Suprapubic skin (tissue), 4 donors: Measurements from ENCODE around the gene CWC27. TPM values are rescaled to one million over a fixed set of nuclear protein-coding genes. Genes with fewer than 3 reads are reported as not detected.

Source experiments
- DNase-seq, 2 donors: peaks; one replicate each; pipeline ENCODE4 v3.0.0-alpha.2; 2019; ENCODE audit warnings: low spot score in 2 of 2
- H3K27ac ChIP-seq: fragments of 200-600 bp; sonication (generic); one replicate; pipeline ENCODE4 v1.5.1; 2019
- H3K27me3 ChIP-seq: fragments of 200-600 bp; sonication (generic); one replicate; pipeline ENCODE4 v1.5.1; 2019
- H3K36me3 ChIP-seq: fragments of 200-600 bp; sonication (generic); one replicate; pipeline ENCODE4 v1.5.1; 2019
- H3K4me1 ChIP-seq: fragments of 200-600 bp; sonication (generic); one replicate; pipeline ENCODE4 v1.5.1; 2019
- H3K4me3 ChIP-seq: fragments of 200-600 bp; sonication (generic); one replicate; pipeline ENCODE4 v1.5.1; 2019; ENCODE audit warnings: mild to moderate bottlenecking
- H3K9me3 ChIP-seq: fragments of 200-600 bp; sonication (generic); one replicate; pipeline ENCODE4 v1.5.1; 2019
- EP300 ChIP-seq: sonication (generic); formaldehyde crosslinking; IDR thresholded peaks from one replicate; pipeline ENCODE4 v1.6.1; 2017; ENCODE audit warnings: antibody characterized with exemption
- POLR2A ChIP-seq, 2 donors: fragments of 450-650 bp; IDR thresholded peaks; one replicate each; pipeline ENCODE4 v1.6.1; 2017; ENCODE audit warnings: antibody characterized with exemption in 2 of 2, mild to moderate bottlenecking in 2 of 2, moderate library complexity in 2 of 2
- POLR2AphosphoS5 ChIP-seq, 3 donors: sonication (generic); formaldehyde crosslinking; IDR thresholded peaks; one replicate each; pipeline ENCODE4 v1.6.1; 2017; ENCODE audit warnings: antibody characterized with exemption in 3 of 3
- WGBS: methylation state at CpG from one replicate; pipeline ENCODE4 v1.1.5; 2018; 5-methylcytosine and 5-hydroxymethylcytosine counted together
- total RNA-seq, 4 donors: library from RNA; depleted of rRNA; stranded (reverse); fragments of >200 nt; gene quantifications; one replicate each; pipeline ENCODE4 v1.1.0, GENCODE V29; 2016
- TF ChIP-seq, protein P1 (sequence below), 2 donors: fragments of 200-600 bp in 1 of 2; fragments of 450-650 bp in 1 of 2; sonication (generic) in 1 of 2; IDR thresholded peaks; one replicate each; pipeline ENCODE4 v1.5.1; 2016 to 2019; ENCODE audit warnings: antibody characterized with exemption in 2 of 2, mild to moderate bottlenecking in 1 of 2, moderate library complexity in 1 of 2

Gene CWC27
- total RNA-seq, 4 donors from 2014 or later = 6.4 to 17.8 (median 13.0) TPM

DNA sequence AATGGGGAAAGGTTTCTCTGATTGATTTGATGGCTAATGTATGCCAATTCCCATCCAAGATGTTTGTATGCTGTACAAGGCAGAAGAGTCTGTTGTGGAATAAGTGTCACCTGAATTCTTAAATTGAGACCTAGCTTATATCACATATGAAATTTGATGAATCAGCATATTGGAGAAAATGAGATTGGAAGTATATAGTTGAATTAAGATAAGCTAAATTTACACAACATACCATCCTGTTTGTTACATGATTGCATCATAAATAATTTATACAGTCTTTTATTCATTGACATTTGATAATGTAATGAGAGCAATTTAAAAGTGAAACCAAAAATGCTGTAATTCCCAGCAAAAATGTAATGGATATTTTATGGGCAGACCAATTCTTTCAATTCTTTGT is 1.1 kb downstream of the CWC27 start:
- TF ChIP-seq POLR2A (IDR thresholded peaks at IDR 0.05) = no peak
- TF ChIP-seq, protein P1, sequence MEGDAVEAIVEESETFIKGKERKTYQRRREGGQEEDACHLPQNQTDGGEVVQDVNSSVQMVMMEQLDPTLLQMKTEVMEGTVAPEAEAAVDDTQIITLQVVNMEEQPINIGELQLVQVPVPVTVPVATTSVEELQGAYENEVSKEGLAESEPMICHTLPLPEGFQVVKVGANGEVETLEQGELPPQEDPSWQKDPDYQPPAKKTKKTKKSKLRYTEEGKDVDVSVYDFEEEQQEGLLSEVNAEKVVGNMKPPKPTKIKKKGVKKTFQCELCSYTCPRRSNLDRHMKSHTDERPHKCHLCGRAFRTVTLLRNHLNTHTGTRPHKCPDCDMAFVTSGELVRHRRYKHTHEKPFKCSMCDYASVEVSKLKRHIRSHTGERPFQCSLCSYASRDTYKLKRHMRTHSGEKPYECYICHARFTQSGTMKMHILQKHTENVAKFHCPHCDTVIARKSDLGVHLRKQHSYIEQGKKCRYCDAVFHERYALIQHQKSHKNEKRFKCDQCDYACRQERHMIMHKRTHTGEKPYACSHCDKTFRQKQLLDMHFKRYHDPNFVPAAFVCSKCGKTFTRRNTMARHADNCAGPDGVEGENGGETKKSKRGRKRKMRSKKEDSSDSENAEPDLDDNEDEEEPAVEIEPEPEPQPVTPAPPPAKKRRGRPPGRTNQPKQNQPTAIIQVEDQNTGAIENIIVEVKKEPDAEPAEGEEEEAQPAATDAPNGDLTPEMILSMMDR (IDR thresholded peaks at IDR 0.05) = no peak
- Histone ChIP-seq H3K36me3 (peaks cover under 1% of the 10 kb centered on the region), H3K27ac (no peak overlapping the region), H3K27me3 (no peaks in the 10 kb centered on the region), H3K9me3 (no peaks in the 10 kb centered on the region), H3K4me1 (peaks cover 44% of the 10 kb centered on the region), H3K4me3 (peak overlapping the region; percentile 81)
- no peak for DNase-seq

DNA sequence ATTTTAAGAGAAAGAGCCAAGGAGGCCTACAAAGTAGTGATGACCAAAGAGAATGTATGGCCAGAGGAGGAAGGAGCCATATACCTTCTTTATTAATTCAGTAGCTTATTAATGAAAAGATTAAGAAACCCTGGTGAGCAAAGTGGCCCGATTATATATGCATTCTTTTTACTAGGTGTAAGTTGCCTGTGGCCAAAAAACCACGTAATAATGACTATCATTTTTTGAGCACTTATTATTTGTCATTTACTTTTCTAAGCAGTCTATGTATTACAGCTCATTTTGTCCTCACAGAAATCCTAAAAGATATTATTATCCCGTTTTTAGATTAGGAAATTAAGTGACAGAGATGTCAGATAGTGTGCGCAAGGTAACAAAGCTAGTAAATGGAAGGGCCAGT is 3.0 kb downstream of the CWC27 start:
- Histone ChIP-seq H3K27me3 (no peaks in the 10 kb centered on the region), H3K27ac (no peak overlapping the region), H3K36me3 (no peaks in the 10 kb centered on the region), H3K9me3 (no peaks in the 10 kb centered on the region), H3K4me3 (no peak overlapping the region), H3K4me1 (peaks cover 29% of the 10 kb centered on the region)
- DNase-seq = no peak
- WGBS = 73% methylated on average over 4 of the region's 4 CpGs
- TF ChIP-seq, protein P1 (IDR thresholded peaks at IDR 0.05) = no peak
- TF ChIP-seq POLR2AphosphoS5 (IDR thresholded peaks at IDR 0.05) (no peak), POLR2A (IDR thresholded peaks at IDR 0.05) (no peak), EP300 (no peak)

DNA sequence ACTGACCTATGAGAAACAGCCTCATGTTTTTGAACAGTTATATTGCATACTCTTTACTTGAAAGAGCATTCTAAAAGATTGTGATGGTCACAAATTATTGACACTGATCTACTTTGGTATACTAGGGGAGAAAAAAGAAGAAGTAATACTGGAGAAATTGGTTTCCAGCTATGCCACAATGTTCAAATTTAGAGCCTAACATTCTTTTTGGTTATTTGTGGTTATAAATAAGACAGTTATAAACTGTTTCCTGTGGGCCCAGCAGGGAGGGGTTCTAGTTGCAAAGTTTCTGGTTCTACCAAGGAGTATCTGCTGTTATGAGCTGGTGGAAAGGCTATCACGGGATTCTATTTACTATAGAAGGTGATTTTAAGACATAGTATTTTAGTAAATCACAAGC is 4.8 kb downstream of the CWC27 start:
- Histone ChIP-seq H3K9me3 (no peaks in the 10 kb centered on the region), H3K27ac (no peak overlapping the region), H3K4me1 (peaks cover 19% of the 10 kb centered on the region), H3K4me3 (no peak overlapping the region), H3K36me3 (no peaks in the 10 kb centered on the region), H3K27me3 (no peaks in the 10 kb centered on the region)
- WGBS = 71% methylated on average over 1 of the region's 1 CpG
- no peak for DNase-seq
- no peak for TF ChIP-seq POLR2A (IDR thresholded peaks at IDR 0.05)
- TF ChIP-seq EP300 = no peak
- TF ChIP-seq, protein P1 (IDR thresholded peaks at IDR 0.05) = no peak

DNA sequence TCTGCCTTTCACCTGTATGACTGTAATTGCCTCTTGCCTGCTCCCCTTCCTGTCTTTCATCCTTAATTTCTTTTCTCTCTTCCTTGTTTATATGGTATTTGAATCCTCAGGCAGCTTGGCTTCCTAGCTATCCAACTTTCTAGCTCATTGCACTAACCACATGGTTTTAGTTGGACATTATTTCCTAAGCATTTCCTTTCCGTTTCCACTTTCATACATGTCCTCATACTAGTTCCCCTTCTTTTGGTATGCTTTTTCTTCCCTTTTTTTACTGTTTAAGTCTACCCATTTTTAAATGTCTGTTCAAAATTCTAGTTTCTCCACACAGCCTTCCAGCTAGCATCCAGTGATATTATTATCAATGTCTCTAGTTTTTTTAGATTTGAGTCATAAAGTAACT is 6.6 kb downstream of the CWC27 start:
- no peak overlapping the region for H3K27ac ChIP-seq
- H3K9me3 ChIP-seq = no peaks in the 10 kb centered on the region
- no peak for DNase-seq
- H3K27me3 ChIP-seq = no peaks in the 10 kb centered on the region
- WGBS = 79% methylated on average over 1 of the region's 1 CpG
- no peak overlapping the region for H3K4me3 ChIP-seq
- H3K4me1 ChIP-seq = peaks cover 6% of the 10 kb centered on the region
- no peak for TF ChIP-seq EP300
- no peak for TF ChIP-seq POLR2A (IDR thresholded peaks at IDR 0.05)
- TF ChIP-seq POLR2AphosphoS5 (IDR thresholded peaks at IDR 0.05) = no peak
- TF ChIP-seq, protein P1 (IDR thresholded peaks at IDR 0.05) = no peak
- peaks cover 6% of the 10 kb centered on the region for H3K36me3 ChIP-seq

DNA sequence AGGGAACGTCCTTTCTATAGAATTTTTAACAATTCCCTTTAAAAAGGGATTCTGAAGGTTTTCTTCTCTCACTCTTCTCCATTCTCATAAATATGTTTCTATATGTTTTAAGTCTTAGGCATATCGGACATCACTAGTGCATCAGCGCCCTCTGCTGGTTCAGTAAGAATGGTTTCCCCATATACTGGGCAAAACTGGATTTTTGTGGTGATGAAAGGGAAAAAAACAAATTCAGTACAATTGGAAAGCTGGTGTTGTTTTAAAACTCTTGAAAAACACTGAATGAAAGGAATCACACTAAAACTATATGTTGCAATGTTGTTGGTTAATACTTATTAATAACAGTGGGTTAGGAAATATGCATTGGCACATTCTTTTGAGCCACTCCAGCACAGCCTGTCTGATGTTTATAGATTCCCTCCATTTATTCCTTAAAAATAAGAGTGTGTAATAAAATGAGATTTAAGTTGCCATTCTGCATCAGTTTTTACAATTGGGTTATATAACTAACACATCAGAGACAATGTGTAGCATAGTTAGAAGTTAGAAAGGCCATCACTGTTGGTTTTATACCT is 15.8 kb downstream of the CWC27 start:
- H3K4me1 ChIP-seq = no peaks in the 10 kb centered on the region
- DNase-seq = peak; percentile 75 to 85
- H3K27me3 ChIP-seq = no peaks in the 10 kb centered on the region
- H3K27ac ChIP-seq = no peak overlapping the region
- 5% methylated on average over 3 of the region's 3 CpGs for WGBS
- TF ChIP-seq, protein P1 (IDR thresholded peaks at IDR 0.05) = peak; percentile 64 to 65
- no peak for TF ChIP-seq POLR2AphosphoS5 (IDR thresholded peaks at IDR 0.05)
- no peak overlapping the region for H3K4me3 ChIP-seq
- H3K9me3 ChIP-seq = no peaks in the 10 kb centered on the region
- H3K36me3 ChIP-seq = peaks cover 11% of the 10 kb centered on the region
